Loucy (cell line): ENCODE measurements around the gene APH1B.

Experiments
- H2AFZ ChIP-seq: fragments of 200-600 bp; sonication (generic); 2 replicates; pipeline ENCODE4 v1.6.0; 2016; ENCODE audit warnings: antibody characterized with exemption, mild to moderate bottlenecking, low read length, moderate library complexity
- H3F3A ChIP-seq: fragments of 200-600 bp; 2 replicates; pipeline ENCODE4 v1.6.0; 2016; ENCODE audit warnings: antibody characterized with exemption, low read depth, mild to moderate bottlenecking
- H3K27me3 ChIP-seq: fragments of 200-600 bp; sonication (generic); 2 replicates; pipeline ENCODE4 v1.6.1; 2014; ENCODE audit warnings: low read length, mild to moderate bottlenecking; ENCODE audit not compliant: insufficient read depth, poor library complexity, severe bottlenecking
- H3K36me3 ChIP-seq: fragments of 200-600 bp; sonication (generic); 2 replicates; pipeline ENCODE4 v1.6.1; 2016; ENCODE audit warnings: low read length; ENCODE audit not compliant: insufficient read depth
- H3K4me1 ChIP-seq: fragments of 200-600 bp; sonication (generic); 2 replicates; pipeline ENCODE4 v1.5.1; 2014; ENCODE audit warnings: low read length, mild to moderate bottlenecking; ENCODE audit not compliant: insufficient read depth, poor library complexity, severe bottlenecking
- H3K4me2 ChIP-seq: fragments of 200-600 bp; sonication (generic); 2 replicates; pipeline ENCODE4 v1.6.0; 2014; ENCODE audit warnings: antibody characterized with exemption, low read length, low read depth, mild to moderate bottlenecking; ENCODE audit not compliant: poor library complexity, severe bottlenecking
- H3K4me3 ChIP-seq: fragments of 200-600 bp; sonication (generic); 2 replicates; pipeline ENCODE4 v1.5.1; 2014; ENCODE audit warnings: low read length, mild to moderate bottlenecking, mixed read lengths; ENCODE audit not compliant: poor library complexity, severe bottlenecking
- H3K79me2 ChIP-seq: fragments of 200-600 bp; sonication (generic); 2 replicates; pipeline ENCODE4 v1.6.1; 2014; ENCODE audit warnings: low read length; ENCODE audit not compliant: insufficient read depth
- H3K9ac ChIP-seq: fragments of 200-600 bp; sonication (generic); 2 replicates; pipeline ENCODE4 v1.6.0; 2014; ENCODE audit warnings: mild to moderate bottlenecking, low read depth, low read length, moderate library complexity; ENCODE audit not compliant: poor library complexity, severe bottlenecking
- H3K9me2 ChIP-seq: fragments of 200-600 bp; sonication (generic); replicated peaks from 2 replicates; pipeline ENCODE4 v1.6.1; 2016; ENCODE audit warnings: low read depth, low read length, mixed read lengths
- H3K9me3 ChIP-seq: fragments of 200-600 bp; sonication (generic); 2 replicates; pipeline ENCODE4 v1.6.1; 2014; ENCODE audit warnings: mild to moderate bottlenecking, antibody characterized with exemption, low read length, low read depth; ENCODE audit not compliant: insufficient read depth
- H4K20me1 ChIP-seq: fragments of 200-600 bp; sonication (generic); 2 replicates; pipeline ENCODE4 v1.6.0; 2014; ENCODE audit warnings: antibody characterized with exemption, low read length, mild to moderate bottlenecking; ENCODE audit not compliant: insufficient read depth, poor library complexity, severe bottlenecking
- CTCF ChIP-seq: fragments of 200-600 bp; sonication (generic); conservative IDR thresholded peaks from 2 replicates; pipeline ENCODE4 v1.5.1; 2014; ENCODE audit warnings: mild to moderate bottlenecking, antibody characterized with exemption, low read length
- EZH2phosphoT487 ChIP-seq: fragments of 200-600 bp; IDR thresholded peaks from 2 replicates; pipeline ENCODE4 v1.6.1; 2018; ENCODE audit warnings: antibody characterized with exemption, mild to moderate bottlenecking, moderate library complexity, borderline replicate concordance

APH1B gene

GRCh38 chr15:63345391-63345752 lies 68.0 kb downstream of the APH1B start:
- Histone ChIP-seq H3K9me2 (no peaks in the 10 kb centered on the region), H3K4me2 (no peak overlapping the region), H3K9ac (no peak overlapping the region), H3K9me3 (no peaks in the 10 kb centered on the region), H2AFZ (no peak overlapping the region), H4K20me1 (no peaks in the 10 kb centered on the region), H3K36me3 (no peaks in the 10 kb centered on the region), H3F3A (no peaks in the 10 kb centered on the region), H3K4me1 (peaks cover 7% of the 10 kb centered on the region), H3K79me2 (no peaks in the 10 kb centered on the region), H3K27me3 (no peaks in the 10 kb centered on the region), H3K4me3 (no peak overlapping the region)
- no peak for TF ChIP-seq EZH2phosphoT487
- no peak for TF ChIP-seq CTCF

GRCh38 chr15:63347074-63347857 lies 69.9 kb downstream of the APH1B start:
- H3K9me2 ChIP-seq = no peaks in the 10 kb centered on the region
- no peaks in the 10 kb centered on the region for H3K9me3 ChIP-seq
- no peaks in the 10 kb centered on the region for H3F3A ChIP-seq
- H3K9ac ChIP-seq = no peak overlapping the region
- TF ChIP-seq CTCF (no peak), EZH2phosphoT487 (no peak)
- H3K4me3 ChIP-seq = no peak overlapping the region
- H3K4me2 ChIP-seq = no peak overlapping the region
- H3K79me2 ChIP-seq = no peaks in the 10 kb centered on the region
- peaks cover 7% of the 10 kb centered on the region for H3K4me1 ChIP-seq
- H4K20me1 ChIP-seq = no peaks in the 10 kb centered on the region
- no peaks in the 10 kb centered on the region for H3K27me3 ChIP-seq
- no peaks in the 10 kb centered on the region for H3K36me3 ChIP-seq
- no peak overlapping the region for H2AFZ ChIP-seq

GRCh38 chr15:63348392-63348791 lies 71.0 kb downstream of the APH1B start:
- Histone ChIP-seq H3K9me3 (no peaks in the 10 kb centered on the region), H4K20me1 (no peaks in the 10 kb centered on the region), H3K4me3 (no peak overlapping the region), H3K9ac (no peak overlapping the region), H3K4me2 (no peak overlapping the region), H3K27me3 (no peaks in the 10 kb centered on the region), H2AFZ (no peak overlapping the region), H3K4me1 (no peaks in the 10 kb centered on the region), H3K36me3 (no peaks in the 10 kb centered on the region), H3K9me2 (no peaks in the 10 kb centered on the region), H3K79me2 (no peaks in the 10 kb centered on the region), H3F3A (no peaks in the 10 kb centered on the region)
- TF ChIP-seq EZH2phosphoT487 = no peak
- TF ChIP-seq CTCF = no peak
